NCI-H1105 treated with DMSO at 0.1 percent for 48 hours (cell line): ENCODE measurements around the gene RABL2B.

Experiments used
- DNase-seq: peaks from one replicate; lab custom pipeline; 2025; lab: John Stamatoyannopoulos, UW

RABL2B gene

GRCh38 chr22:50722716-50723428, 60.6 kb downstream of the RABL2B start:
- no peak for DNase-seq

- DNase-seq: no peak
Observed at GRCh38 chr22:50722048-50722701, 61.3 kb downstream of the RABL2B start.

DNA sequence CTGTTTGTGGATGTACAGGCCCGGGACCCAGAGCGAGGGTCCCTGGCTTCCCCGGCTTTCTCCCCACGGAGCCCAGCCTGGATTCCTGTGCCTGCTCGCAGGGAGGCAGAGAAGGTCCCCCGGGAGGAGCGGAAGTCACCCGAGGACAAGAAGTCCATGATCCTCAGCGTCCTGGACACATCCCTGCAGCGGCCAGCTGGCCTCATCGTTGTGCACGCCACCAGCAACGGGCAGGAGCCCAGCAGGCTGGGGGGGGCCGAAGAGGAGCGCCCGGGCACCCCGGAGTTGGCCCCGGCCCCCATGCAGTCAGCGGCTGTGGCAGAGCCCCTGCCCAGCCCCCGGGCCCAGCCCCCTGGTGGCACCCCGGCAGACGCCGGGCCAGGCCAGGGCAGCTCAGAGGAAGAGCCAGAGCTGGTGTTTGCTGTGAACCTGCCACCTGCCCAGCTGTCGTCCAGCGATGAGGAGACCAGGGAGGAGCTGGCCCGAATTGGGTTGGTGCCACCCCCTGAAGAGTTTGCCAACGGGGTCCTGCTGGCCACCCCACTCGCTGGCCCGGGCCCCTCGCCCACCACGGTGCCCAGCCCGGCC, 62.1 kb downstream of the RABL2B start:
- no peak for DNase-seq

- DNase-seq: no peak
Observed at GRCh38 chr22:50720301-50721256, 62.9 kb downstream of the RABL2B start.

DNA sequence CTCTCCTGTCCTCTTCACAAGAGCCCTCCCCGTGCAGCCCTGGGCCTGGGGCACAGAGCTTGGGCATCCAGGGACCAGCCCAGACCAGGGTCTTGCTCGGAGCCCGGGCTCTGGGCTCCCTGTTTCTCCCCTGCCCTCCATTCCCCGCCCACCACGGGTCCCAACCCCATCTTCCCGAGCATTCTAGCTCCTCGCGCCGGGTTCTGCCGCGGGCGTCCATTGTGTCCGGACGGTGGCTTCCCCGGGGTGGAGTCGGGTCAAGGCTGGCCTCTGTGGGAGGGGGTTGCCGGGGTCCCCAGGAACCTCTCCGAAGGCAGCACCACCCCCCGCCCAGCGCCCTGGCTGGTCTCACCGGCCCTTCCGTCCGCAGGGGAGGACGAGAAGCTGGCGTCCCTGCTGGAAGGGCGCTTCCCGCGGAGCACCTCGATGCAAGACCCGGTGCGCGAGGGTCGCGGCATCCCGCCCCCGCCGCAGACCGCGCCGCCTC, 63.6 kb downstream of the RABL2B start:
- DNase-seq: no peak

GRCh38 chr22:50718352-50718709, 65.1 kb downstream of the RABL2B start:
- no peak for DNase-seq

- no peak for DNase-seq
Observed at GRCh38 chr22:50717709-50718351, 65.6 kb downstream of the RABL2B start.
